Bone marrow (tissue), 2 donors: Measurements from ENCODE around the gene DTX4.

Experiments used
- DNase-seq, 2 donors: peaks; one replicate each; lab custom pipeline; 2025; lab: John Stamatoyannopoulos, UW

DTX4 gene

GRCh38 chr11:59173080-59173963 is 1.4 kb downstream of the DTX4 start:
- no peak for DNase-seq

- no peak for DNase-seq
Measured at GRCh38 chr11:59173964-59174663, 2.2 kb downstream of the DTX4 start.

- no peak for DNase-seq
Measured at GRCh38 chr11:59174664-59175033, 2.7 kb downstream of the DTX4 start.

DNA sequence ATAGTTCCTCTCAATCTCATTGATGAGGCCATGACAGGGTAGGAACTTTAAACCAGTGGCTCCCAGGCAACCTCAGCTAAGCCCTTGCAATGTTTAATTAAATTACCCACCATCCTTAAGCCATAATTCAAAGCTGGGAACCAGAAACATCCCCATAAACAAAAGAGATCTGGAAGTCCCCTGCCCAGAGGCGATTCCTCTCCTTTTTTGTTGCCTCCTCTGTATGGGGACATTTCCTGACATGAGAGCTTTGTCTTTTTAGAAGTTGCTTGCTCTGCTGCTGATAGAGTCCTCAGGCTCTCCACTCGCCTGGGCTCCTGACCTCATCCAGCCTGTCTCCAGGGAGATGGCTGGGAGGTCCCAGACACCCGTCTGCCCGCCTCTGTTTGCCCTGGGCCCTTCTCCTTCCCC is 3.2 kb downstream of the DTX4 start:
- no peak for DNase-seq

DNA sequence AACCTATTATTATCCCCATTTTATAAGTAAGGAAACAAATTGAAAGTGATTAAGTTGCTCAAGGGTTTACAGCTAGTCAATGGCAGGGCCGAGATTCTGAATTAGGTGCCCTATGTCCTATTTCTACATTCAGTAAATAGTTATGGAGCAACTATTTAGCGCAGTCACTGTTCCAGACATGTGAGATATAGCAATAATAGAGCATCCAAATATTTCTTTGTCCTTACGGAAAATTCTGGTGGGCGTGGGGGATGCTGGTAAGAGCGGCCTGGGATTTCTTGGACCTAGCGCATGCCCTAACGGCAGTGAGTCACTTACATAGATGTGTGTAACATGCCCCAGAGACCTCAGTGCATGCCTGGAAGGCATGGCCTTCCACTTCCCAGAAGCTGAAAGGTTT is 4.4 kb downstream of the DTX4 start:
- DNase-seq, result no peak

GRCh38 chr11:59178402-59178801 is 6.5 kb downstream of the DTX4 start:
- no peak for DNase-seq

DNA sequence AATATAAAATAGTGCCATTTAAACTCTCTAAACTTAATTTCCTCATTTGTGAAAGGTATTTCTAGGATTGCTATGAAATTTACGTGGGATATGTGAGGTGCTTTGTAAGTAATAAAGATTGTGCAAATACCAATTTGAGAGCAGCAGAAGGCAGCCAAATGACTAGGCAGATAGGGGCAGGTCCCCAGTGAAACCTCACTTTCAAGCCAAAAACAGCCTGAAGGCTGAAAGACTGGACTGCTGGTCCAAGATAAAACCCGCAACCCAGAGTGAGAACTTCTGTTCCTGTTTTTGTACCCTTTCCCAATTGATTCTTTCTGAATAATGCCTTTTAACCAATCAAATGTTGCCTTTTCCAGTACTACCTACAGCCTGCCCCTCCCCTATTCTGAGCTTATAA is 7.2 kb downstream of the DTX4 start:
- no peak for DNase-seq

DNA sequence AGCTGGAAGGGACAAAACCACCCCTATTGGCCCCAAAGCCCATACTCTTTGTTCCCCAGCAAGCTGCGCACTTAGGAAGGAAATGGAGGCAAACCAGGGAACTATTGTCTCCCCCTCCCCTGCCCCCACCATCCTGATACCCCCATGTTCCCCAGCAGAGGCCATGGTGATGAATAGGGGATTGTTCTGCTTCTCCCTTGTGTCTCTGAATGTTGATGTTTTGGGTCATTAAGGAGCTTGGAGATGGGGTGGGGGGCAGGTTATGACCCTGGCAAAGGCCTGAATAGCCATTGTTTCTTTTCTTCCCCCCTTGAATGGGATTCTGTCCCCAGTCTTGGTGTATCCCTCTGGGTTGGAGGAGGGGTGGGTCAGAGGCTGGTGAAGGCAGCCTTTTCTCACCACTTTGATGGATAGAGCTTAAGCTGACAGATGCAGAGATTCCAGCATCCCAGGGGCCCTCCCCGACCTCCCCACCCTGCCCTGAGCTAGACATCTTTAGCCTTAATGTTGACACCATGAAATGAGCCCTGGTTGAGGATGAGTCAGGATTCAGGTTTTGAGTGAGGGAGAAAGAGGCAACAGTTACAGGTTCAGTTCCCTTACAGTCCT is 8.3 kb downstream of the DTX4 start:
- no peak for DNase-seq

DNA sequence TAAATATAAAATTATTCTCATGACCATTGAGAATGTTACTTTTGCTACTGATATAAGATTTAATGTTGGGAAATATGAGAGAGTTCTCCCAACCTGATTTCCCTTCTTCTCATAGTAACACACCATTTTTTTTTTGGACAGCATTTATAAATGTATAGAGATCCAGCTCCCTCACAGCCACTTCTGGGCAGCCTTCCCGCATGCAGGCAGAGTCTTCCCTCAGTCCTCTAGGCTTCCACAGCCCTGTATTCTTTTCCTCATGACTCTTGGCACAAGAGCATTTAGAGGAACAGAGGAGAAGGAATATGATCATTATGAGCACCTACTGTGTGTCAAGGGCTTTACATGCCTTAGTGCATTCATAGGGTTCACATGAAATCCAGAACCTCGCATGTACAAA is 9.0 kb downstream of the DTX4 start:
- DNase-seq, result no peak

DNA sequence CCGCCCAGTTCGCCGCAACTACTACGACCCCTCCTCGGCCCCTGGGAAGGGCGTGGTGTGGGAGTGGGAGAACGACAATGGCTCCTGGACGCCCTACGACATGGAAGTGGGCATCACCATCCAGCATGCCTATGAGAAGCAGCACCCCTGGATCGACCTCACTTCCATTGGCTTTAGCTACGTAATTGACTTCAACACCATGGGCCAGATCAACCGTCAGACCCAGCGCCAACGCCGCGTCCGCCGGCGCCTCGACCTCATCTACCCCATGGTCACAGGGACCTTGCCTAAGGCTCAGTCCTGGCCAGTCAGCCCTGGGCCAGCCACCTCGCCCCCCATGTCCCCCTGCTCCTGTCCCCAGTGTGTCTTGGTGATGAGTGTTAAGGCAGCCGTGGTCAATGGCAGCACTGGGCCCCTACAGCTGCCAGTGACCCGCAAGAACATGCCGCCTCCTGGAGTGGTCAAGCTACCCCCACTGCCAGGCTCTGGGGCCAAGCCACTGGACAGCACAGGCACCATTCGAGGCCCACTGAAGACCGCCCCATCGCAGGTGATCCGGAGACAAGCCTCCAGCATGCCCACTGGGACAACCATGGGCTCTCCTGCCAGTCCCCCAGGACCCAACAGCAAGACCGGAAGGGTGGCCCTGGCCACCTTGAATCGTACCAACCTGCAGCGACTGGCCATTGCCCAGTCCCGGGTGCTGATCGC is 10.0 kb downstream of the DTX4 start:
- no peak for DNase-seq

- DNase-seq, result no peak
Measured at GRCh38 chr11:59182457-59183151, 10.7 kb downstream of the DTX4 start.

GRCh38 chr11:59183771-59184170 is 11.8 kb downstream of the DTX4 start:
- no peak for DNase-seq

- no peak for DNase-seq
Measured at GRCh38 chr11:59184691-59185339, 12.9 kb downstream of the DTX4 start.

- DNase-seq, result no peak
Measured at GRCh38 chr11:59185386-59185945, 13.5 kb downstream of the DTX4 start.

DNA sequence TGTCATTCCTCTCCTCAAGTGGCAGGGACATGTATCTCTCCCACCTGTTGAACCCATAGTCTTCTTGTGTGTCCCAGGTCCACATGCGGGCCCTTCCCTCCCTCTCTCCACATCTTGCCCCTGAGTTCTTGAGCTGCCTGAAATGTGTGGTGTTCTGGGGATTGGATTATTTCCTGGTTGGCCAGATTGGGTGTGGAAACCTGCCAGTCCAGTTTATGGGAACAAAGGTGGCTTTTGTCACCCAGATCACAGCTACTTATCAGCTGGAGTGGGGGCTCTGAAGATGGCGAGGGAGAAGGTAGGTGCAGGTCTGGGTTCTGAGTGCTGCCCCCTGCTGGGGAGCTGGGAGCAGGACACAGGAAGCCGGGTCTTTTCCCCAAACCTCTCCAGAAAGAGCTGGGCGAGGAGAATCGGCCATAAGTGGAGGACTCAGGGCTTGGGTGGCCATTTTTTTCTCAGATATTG is 14.2 kb downstream of the DTX4 start:
- DNase-seq, result no peak

- no peak for DNase-seq
Measured at GRCh38 chr11:59187035-59187434, 15.1 kb downstream of the DTX4 start.

- no peak for DNase-seq
Measured at GRCh38 chr11:59187587-59187986, 15.7 kb downstream of the DTX4 start.

- no peak for DNase-seq
Measured at GRCh38 chr11:59188954-59189353, 17.0 kb downstream of the DTX4 start.

DNA sequence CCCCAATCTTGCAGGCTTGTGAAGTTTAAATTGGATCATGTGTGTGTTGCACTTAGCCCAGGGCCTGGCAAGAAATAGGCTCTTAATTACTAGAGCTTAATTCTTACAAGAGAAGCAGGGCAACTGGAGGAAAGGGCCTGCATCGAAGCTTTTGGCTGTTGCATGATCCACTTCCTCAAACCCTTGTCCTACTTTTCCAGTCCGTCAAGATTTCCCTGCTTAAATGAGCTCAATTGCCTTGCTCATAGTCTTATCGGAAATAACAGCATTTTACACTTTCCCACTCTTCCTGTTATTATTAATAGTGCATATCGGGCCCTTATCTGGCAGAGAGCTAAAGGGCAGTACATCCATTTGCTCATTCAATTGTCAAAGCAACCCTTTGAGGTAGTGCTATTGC is 18.1 kb downstream of the DTX4 start:
- DNase-seq, result no peak

DNA sequence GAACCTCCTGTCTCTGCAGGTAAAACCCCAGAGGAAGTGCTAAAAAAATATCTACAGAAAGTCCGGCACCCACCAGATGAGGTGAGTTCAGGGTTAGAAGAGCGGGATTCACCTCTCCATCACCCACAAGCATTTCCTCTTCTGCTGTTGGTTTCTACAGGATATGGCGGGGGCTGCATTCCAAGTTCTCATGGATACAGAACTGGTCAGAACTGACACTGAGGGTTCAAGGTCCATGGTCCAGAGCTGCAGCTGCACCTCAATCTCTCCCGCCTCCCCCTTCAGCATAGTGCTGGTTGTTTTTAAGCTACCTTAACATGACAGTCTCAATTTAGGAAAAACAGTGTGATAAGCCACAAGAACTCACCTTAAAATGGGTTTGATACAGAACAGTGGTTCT is 19.2 kb downstream of the DTX4 start:
- no peak for DNase-seq

GRCh38 chr11:59191890-59192289 is 20.0 kb downstream of the DTX4 start:
- no peak for DNase-seq
